ACHN (cell line): ENCODE data around the gene GFM1.

ENCODE experiments used
- DNase-seq: peaks from one replicate; pipeline ENCODE4 v3.0.0-alpha.2; 2015
- in situ Hi-C: cut with HindIII; loops from 2 replicates; pipeline ENCODE4 v1.10.0; 2017; ENCODE audit warnings: low sequenced_read_pairs, low pct_ligation_motif_present, low pct_unique_long_range_greater_than_20kb

Gene GFM1

DNA sequence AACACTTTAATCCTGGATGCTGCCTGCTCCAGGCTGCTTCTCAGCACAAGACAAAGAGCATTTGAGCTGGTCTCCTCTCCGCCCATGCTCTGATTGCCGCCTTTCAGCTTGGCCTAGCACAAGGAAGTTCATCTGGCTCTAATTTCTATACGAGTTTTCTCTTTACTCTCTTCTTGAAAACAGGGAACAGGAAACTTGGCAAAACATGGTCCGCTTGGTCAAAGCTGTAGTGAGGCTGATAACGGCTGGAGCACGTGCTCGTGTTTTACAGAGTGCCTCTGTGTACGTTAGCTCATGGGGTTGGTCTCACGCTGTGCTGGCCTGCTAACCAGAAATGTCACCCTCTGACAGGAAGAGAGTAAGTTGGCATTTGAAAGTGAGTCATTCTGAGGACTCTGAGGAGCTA lies 68.8 kb downstream of the GFM1 start:
- in situ Hi-C loops, result no loop called here
- peak; percentile 8 for DNase-seq

DNA sequence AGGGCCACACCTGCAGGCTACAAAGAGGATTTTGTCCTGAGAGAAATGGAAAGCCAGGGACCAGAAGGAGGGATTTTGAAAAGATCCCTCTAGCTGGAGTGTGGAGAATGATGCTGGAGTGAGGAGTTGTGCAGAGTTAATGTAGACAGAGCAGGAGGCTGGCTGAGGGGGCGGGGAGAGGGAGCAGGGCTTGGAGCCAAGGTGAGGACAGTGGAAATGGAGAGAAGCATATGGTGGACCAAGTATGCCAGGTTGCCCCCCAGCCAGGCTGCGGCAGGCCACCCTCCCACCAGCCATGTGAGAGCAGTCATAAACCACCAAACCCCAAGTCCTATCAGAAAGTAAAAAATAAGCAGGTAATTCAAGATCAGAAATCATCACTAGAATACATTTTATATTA lies 73.2 kb downstream of the GFM1 start:
- in situ Hi-C loops, result no loop called here

DNA sequence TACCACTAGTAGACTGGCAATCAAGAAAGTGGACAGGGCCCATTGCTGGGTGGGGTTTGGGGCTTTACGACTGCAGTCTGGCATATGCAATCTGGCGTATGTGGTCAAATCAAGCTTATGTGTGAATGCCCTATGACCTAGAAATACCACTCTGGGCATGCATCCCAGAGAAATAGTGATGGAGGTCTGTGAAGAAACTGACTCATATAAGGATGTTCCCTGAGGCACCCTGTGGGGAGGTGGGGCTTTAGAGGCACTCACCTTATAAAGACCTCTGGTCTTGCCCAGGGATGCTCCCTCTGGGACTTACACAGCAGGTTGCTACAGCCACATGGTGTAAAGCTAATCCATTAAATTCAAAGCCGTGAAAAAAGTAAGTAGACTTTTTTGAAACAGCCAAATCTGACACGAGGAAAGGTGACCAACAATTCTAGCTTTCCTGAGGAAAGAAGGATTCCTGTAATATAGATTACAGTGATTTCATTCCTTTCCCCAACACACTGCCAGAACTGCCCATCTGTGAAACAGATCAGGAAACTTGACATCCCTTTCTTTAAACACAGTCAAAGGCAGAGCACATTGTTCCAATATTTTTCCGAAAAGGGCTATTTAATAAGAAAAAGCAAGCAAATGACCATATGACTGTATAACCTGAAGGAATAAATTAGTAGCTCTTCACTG lies 74.3 kb downstream of the GFM1 start:
- in situ Hi-C loops, result no loop called here
- peak; percentile 91 for DNase-seq

More for the DNA sequence above, 73.2 kb downstream of the GFM1 start:
- DNase-seq, result no peak

DNA sequence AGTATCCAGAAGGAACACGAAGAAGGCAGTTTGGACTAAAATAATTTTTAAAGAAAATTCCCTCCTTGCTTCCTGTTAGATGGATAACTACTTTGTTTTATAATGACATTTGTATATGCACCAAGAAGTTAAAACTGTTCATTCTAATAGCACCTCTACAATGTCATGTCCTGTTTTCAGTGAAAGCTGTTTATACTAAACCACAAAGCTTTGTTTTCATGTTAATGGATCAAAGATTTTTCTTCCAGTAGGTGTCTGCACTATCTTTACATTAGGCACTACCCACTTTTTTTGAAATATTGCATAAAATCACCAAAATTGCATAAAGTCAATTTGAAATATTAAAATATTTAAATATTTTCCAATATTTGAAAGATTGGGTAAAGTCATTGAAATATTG lies 77.8 kb downstream of the GFM1 start:
- DNase-seq, result no peak
- in situ Hi-C loops, result no loop called here

DNA sequence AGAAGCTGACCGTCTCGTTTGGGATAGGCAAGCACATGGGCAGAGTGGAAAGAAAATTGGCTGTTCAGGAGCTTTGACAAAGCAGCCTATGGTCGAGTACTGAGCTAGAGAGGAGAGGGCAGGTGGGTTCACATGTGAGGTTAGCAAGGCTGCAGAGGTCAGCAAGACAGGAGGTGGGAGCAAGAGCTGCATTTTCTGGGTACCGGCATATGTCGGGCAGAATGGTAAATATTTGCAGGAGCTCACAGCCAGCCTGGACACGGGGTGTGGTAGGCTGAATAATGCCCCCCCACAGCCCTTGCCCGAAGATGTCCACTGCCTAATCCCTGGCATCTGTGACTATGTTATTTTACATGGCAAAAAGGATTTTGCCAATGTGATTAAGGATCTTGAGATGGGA lies 79.7 kb downstream of the GFM1 start:
- DNase-seq, result no peak
- in situ Hi-C loops, result no loop called here

DNA sequence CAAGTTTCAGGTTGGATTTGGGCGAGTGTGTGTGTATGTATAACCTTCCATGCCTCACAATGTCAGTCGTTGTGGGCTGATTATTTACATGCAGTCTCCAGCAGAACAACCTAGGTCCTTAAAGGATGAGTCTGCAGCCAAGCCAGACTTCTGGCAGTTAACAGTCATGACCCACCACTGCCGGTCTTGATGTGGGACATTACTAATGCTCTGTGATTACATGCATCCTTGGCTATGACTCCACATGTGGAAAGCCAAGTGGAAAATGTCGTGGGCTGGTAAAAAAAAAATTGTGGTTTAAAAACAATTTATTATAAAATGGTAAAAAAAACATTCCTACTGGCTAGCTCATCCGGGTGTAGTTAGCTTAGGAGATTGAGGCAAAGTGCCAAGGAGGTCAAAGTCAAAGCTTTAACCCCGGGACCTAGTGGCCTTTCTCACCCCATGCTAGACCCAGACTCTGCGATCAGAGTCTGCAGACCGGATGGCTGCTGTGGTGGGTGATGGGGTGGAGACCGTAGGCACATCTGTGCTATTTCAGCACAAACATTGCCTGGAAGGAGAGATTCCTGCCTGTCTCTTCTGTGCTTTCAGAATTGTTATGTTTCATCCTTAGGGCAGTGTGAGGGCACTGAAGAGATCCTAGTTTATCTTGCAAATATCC lies 81.2 kb downstream of the GFM1 start:
- in situ Hi-C loops, result no loop called here
- DNase-seq, result peak; percentile 83

DNA sequence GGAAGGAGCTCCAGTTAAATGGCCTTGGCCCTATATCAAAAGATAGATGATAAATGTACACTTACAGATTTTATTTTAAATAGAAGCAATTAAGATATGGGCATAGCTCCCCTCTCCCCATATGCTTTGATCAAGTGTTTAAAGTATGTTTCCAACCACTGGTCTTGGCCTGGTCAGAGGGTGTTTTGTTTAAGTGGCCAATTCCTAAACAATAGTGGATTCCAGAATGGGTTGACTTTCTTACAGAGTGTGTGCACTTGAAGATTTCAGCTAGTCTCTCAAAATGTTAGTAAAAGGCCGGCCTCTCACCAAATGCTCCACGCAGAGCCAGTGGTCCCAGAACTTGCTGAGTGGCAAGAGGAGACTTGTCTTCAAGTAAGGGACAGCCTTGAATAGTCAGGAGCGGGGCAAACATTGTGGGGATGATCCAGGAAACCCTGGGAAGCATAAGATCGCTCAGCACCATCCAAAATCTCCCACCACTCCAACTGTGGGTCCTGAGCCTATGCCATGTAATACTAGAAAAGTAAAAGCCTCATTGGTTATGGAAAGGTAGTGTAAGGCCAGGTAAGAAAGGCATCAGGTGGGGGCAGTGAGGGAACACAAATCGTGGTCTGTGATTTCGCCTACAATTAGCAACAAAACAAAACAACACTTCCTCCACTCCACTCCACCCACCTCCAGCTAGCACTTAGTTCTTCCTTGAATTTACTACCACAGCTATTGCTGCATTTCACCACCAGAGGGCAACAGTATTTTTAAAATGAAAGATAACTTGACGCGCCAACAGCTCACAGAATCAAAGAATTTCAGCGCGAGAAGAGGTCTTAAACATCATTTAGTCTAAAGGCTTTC lies 83.1 kb downstream of the GFM1 start:
- in situ Hi-C loops, result no loop called here
- peak; percentile 72 for DNase-seq

DNA sequence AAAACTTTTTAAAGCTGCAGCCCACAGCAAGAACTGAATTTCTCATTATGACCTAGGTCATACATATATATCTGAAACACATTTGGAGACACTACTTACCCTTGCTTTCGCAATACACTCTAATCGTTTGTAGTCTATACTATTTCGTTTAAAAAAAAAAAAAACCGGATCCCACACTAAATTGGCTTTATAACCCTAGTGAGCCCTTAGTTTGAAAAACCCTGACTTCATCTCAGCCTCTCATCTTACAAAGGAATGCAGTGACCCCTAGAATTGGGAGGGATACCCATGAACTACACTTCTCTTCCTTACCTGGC lies 83.7 kb downstream of the GFM1 start:
- no peak for DNase-seq
- in situ Hi-C loops, result no loop called here

DNA sequence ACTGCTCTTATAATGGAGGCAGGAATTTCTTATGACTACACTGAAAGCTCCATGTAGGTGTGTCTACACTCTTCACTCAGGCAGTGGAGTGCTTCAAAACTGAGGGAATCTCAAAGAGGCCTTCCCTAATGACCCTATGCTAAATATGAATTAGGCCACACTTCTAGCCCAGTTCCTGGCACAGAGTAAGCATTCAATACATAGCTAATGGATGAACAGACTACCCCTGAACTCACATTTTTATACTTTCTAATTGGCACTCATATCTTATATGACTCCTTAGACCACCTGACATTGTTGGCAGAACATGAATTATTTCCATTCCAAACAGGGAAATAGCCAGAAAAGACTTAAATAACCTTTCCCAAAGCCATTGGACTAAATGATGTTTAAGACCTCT lies 84.5 kb downstream of the GFM1 start:
- DNase-seq, result no peak
- in situ Hi-C loops, result no loop called here

DNA sequence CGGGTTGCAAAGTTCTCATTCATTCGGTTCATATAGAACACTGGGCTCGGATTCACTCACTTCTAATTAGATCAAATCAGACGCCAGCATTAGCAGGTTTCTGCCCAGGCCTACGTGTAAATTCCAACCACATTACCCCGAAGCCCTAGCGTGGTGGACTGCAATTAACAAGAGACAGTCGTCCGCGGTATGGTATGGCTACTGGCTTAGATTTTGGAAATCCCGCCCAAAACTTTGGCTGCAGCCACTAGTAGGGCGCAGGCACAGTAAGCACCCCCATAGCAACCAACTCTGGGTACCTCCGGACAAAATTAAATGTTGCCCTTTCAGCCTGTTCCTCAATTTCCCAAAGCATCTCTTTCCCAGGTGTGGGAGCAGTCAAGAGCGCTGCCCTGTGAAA lies 87.2 kb downstream of the GFM1 start:
- DNase-seq, result no peak
- in situ Hi-C loops, result no loop called here

DNA sequence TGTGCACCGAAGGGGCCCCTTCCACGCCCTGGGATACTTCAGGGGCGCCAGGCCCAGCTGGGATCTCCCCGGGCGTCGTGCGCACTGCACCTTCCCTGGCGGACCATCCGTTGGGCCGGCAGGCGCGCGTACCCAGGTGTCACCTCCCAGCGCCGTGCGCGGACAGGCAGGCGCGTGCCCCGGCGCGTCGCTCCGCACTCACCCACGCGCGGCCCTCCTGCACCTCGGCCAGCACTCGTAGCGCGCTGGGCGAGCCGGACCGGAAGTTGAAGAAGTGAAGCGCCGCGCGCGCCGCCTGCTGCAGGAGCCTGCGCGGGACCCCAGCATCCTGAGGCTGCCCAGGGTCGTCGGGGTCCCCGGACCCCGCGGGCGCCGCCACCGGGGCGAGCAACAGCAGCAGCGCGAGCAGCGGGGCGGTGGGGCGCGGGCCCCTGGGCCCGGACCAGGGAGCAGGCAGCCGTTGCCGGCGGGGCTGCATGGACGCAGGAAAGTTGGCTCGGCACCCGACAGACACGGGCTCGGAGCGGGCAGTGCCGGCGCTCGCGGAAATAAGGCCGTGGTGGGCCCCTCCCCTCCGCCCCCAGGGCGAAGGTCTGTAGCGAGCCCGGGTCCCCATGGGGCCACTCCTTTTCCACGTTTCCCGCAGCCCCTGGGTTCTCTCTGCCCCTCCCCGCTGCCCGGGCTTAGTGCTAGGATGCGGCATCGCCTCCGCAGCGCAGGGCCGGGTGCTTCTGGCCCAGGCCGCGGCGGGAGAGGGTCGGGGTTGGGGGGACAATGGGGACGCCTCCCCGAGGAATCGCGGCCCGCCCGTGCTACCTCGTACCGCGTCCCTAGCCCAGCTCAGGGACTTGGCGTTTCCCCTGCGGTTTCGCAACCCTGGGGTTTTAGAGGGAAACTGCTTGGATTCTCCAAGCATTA lies 87.9 kb downstream of the GFM1 start, which contains the start of gene RARRES1:
RARRES1 (minus strand) TSS at position 520 of the 918 bp plus-strand sequence; CDS start at position 478, 42 bp downstream.
- DNase-seq, result peak; percentile 32
- in situ Hi-C loops, result no loop called here

DNA sequence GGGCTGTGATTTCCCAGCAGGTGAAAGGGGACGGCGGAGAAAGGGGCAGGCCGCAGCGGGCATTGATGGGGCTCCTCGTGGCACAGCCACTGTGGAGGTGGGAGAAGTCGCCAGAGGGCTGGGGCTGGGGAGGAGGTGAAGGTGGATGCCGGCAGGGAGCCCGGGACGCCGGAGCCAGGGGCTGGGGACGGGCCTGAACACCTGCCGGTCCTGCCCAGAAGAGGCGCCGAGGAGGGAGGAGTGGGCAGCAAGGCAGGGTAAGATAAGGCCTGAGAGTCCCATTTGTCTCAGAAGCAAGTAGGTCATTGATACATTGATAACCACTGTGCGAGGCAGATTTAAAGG lies 88.5 kb downstream of the GFM1 start:
- in situ Hi-C loops, result no loop called here
- no peak for DNase-seq

DNA sequence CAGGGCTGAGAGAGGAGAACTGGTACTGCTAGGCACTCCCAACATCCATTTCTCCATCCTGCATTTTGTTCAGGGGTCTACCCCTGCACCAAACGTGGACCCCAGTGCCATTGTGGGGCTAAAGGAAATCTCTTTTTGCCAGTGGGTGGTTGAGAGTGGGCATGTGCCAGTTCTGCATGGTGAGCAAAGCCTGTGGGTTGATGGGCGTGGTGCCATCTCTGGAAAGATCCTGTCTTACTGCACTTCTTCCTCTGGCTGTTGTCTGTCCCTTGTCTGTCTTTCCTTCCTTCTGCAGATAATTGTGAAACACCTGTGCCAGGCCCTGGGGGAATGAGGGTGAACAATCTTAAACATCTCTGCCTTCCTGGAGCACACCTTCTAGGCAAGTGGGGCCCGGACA lies 89.3 kb downstream of the GFM1 start:
- in situ Hi-C loops, result no loop called here
- DNase-seq, result no peak

DNA sequence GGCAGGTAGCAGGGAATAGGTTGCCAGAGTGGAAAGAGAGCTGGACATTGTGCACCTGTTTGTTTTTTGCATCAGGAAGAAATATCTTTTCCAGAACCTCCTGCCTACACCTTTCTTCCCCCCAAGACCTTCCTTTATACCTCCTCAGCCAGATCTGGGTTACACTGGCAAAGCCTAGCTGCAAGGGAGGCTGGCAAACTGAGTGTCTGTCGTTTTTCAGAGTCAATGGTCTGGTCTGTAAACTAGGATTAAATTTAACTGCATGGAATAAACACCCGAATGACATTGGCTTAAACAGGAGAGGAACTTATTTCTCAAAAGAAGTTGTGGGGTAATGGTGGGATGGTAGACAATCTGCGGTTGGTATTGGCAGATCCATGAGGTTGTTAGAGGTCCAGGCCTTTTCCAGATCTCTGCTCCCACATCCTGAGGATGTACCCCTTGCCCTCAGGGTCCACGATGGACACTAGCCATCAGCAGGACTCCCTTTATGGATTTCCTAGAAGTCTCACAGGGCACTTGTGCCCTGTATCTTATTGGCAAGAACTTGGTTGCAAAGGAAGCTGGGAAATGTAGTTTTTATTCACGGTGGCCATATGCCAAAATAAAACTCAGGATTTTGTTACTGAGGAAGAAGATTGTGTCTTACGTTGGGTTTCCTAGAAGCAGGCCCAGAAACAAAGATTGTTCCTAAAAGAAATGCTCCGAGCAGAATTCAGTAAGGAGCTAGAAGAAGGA lies 91.1 kb downstream of the GFM1 start:
- in situ Hi-C loops, result no loop called here

DNA sequence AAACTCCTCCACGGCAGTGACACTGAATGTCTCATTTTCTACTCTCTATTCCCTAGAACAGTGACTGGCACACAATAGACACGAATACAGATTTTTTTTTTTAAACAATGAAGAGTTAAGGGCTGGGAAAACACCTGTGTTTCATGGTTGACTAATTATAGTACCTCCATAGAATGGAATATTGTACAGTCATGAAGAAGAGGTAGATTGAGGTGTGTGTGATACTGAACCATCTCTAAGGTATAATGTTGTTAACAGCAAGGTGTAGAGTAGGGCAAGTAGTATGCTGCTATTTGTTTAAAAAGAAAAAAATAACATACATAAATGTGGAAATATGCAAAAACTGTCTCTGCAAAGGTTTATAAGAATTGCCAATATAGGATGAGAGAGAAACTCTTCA lies 93.1 kb downstream of the GFM1 start:
- DNase-seq, result no peak
- in situ Hi-C loops, result no loop called here

More for the DNA sequence above, 91.1 kb downstream of the GFM1 start:
- DNase-seq, result no peak

DNA sequence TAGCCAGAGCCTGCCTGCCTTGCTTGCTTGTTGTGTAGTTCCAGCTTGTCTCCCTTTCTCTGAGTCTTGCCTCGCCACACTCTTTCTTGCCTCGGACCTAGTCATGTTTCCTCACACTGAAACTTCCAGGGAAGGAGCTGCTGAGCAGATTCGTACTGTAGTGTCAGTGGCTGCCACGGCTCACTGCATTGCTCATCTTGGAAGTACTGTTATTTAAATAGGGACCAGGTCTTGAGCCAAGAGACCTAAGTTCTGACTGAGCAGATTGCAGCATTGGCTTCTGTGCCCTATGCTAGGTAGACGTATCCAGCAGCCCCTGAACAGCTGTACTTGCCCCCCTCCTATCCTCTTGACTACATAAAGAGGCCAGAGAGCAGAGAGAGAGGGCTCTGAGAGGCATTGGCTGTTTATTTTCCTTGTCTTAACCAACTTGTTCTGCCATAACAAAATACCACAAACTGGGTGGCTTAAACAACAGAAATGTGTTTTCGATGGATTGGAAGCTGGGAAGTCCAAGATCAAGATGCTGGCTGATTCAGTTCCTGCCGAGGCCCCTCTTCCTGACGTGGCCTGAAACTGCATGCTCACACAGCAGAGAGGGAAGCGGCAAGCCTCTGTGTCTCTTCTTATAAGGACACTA lies 93.8 kb downstream of the GFM1 start:
- no peak for DNase-seq
- in situ Hi-C loops, result no loop called here

DNA sequence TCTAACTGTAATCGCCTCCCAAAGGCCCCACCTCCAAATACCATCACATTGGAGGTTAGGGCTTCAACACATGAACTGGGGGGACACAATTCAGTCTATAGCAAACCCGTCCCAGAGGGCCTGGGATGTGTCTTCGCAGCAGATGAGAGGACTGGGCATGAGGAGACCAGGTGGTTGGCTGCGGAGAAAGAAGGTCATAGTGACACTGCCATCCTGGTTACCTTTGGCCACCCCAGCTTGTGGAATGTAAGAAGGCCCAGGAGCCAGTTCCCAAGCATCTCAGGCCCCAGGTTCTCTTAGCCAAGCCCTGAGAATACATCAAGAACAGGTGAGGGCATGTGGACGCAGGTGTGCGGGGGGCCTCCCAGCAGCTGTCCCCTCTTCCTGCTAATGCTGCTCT lies 94.3 kb downstream of the GFM1 start:
- no peak for DNase-seq
- in situ Hi-C loops, result no loop called here

DNA sequence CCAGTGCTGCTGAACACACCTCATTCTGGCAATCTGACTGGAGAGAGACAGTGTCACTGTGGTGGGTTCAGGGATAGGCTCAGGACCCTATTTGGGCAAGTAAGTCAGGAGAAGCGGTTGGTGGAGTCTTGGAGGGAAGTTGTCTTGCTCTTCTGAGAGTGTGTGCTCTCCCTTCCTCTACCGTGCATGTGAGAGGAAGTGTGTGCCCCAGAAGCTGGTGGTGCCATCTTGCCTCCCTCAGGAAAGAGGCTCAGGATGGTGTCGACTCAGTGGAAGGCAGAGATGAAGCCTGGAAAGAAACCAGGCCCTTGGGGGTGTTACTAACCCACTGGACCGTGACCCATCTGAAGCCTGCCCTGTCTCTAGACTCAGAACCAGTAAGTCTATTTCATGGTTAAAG lies 94.8 kb downstream of the GFM1 start:
- in situ Hi-C loops, result no loop called here
- no peak for DNase-seq
